Glutamatergic neuron (in vitro differentiated cells): ENCODE measurements around the gene SMAD3. TPM values are rescaled to one million over a fixed set of nuclear protein-coding genes. Genes with fewer than 3 reads are reported as not detected.
"Not testable (repeated sequence)": the region's sequence is repeated elsewhere in the genome, so short reads cannot be mapped to it uniquely, and the experiment has no call there.

Experiments used
- DNase-seq: peaks from one replicate; pipeline ENCODE4 v3.0.0; 2022
- H3K27ac Mint-ChIP-seq: one replicate; pipeline ENCODE4 v1.8.0; 2020; ENCODE audit warnings: mild to moderate bottlenecking, mixed read lengths, inconsistent platforms; ENCODE audit not compliant: unreplicated experiment
- H3K27me3 Mint-ChIP-seq: one replicate; pipeline ENCODE4 v1.8.0; 2020; ENCODE audit warnings: mild to moderate bottlenecking, moderate library complexity, mixed read lengths, inconsistent platforms; ENCODE audit not compliant: unreplicated experiment
- H3K36me3 Mint-ChIP-seq: one replicate; pipeline ENCODE4 v1.8.0; 2020; ENCODE audit warnings: mild to moderate bottlenecking, mixed read lengths, inconsistent platforms; ENCODE audit not compliant: unreplicated experiment
- H3K4me1 Mint-ChIP-seq: one replicate; pipeline ENCODE4 v1.8.0; 2020; ENCODE audit warnings: mild to moderate bottlenecking, low read depth, mixed read lengths, inconsistent platforms; ENCODE audit not compliant: unreplicated experiment
- H3K4me3 Mint-ChIP-seq: one replicate; pipeline ENCODE4 v1.8.0; 2020; ENCODE audit warnings: mild to moderate bottlenecking, mixed read lengths, inconsistent platforms; ENCODE audit not compliant: unreplicated experiment
- H3K9me3 Mint-ChIP-seq: one replicate; pipeline ENCODE4 v1.8.0; 2020; ENCODE audit warnings: mild to moderate bottlenecking, moderate library complexity, mixed read lengths, inconsistent platforms; ENCODE audit not compliant: unreplicated experiment
- total RNA-seq: library from RNA; stranded (reverse); fragmentation: NEBNext Ultra II Directional; extraction: Animal tissue kit (Norgen Biotek cat#: 25700); gene quantifications from one replicate; pipeline ENCODE4 v1.2.1, GENCODE V29; 2021; ENCODE audit not compliant: unreplicated experiment
- TF ChIP-seq, protein P1 (sequence below): fragments of 200-600 bp; sonication (generic); IDR thresholded peaks from one replicate; pipeline ENCODE4 v1.5.0; 2021; ENCODE audit not compliant: partially characterized antibody, unreplicated experiment

Gene SMAD3
- total RNA-seq, 1 donor from 2014 or later: 5.0 TPM

DNA sequence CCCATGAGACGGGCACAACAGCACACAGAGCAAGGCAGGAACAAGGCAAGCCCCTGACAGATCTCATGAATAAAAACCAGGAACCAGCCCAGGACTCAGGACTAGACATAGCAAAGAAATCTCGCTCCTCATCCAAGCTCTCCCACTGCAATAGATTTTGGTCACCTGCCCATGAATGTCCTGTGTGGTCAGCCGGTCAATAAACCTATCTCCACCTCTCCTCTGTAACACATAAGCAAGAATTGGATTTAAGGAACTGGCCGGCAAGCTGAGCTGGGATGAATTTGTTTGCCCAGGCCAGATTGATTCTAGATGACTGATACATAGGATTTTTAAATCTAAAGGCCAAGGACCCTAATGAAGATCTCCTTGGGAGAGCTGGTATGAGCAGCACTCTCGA lies 46.3 kb upstream of the SMAD3 start:
- Mint-ChIP-seq H3K9me3 (no peaks in the 10 kb centered on the region), H3K27me3 (no peaks in the 10 kb centered on the region), H3K27ac (no peak overlapping the region)

DNA sequence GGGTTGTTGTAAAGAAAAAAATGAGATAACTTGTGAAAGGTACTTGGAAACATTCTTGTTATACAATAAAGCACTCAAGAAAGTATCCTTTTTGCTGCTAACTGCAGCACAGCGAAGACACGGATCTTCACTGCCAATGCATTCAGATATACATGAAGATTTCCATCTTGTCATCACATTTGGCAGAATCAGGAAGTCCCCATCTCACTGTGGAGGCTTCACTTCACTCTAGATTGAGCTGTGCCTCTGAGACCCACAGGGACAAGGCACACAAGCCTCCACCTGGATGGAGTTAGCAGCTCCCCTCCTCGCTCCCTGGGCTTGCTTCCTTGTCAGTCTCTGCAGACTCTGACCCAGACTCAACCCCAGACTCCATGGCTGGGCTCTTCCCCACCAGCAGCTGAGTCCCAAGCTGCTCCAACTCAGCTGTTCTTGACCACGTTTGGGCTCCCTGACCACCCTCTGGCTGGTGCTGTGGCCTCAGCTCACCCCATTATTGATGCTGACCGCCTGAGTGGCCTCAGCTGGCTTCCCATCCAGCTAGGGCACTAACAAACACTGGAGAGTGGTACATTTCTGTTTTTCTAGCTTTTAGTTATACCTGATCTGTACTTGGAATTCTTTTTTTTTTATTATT lies 45.4 kb upstream of the SMAD3 start:
- H3K4me1 Mint-ChIP-seq: peaks cover 5% of the 10 kb centered on the region
- TF ChIP-seq, protein P1, sequence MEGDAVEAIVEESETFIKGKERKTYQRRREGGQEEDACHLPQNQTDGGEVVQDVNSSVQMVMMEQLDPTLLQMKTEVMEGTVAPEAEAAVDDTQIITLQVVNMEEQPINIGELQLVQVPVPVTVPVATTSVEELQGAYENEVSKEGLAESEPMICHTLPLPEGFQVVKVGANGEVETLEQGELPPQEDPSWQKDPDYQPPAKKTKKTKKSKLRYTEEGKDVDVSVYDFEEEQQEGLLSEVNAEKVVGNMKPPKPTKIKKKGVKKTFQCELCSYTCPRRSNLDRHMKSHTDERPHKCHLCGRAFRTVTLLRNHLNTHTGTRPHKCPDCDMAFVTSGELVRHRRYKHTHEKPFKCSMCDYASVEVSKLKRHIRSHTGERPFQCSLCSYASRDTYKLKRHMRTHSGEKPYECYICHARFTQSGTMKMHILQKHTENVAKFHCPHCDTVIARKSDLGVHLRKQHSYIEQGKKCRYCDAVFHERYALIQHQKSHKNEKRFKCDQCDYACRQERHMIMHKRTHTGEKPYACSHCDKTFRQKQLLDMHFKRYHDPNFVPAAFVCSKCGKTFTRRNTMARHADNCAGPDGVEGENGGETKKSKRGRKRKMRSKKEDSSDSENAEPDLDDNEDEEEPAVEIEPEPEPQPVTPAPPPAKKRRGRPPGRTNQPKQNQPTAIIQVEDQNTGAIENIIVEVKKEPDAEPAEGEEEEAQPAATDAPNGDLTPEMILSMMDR: no peak
- H3K27ac Mint-ChIP-seq: no peak overlapping the region
- no peaks in the 10 kb centered on the region for H3K27me3 Mint-ChIP-seq
- no peaks in the 10 kb centered on the region for H3K9me3 Mint-ChIP-seq
- no peaks in the 10 kb centered on the region for H3K36me3 Mint-ChIP-seq
- no peak overlapping the region for H3K4me3 Mint-ChIP-seq
- DNase-seq: no peak

More for the DNA sequence above, 46.3 kb upstream of the SMAD3 start:
- H3K36me3 Mint-ChIP-seq: no peaks in the 10 kb centered on the region
- H3K4me1 Mint-ChIP-seq: peaks cover 5% of the 10 kb centered on the region
- no peak overlapping the region for H3K4me3 Mint-ChIP-seq
- no peak for DNase-seq
- TF ChIP-seq, protein P1: no peak

DNA sequence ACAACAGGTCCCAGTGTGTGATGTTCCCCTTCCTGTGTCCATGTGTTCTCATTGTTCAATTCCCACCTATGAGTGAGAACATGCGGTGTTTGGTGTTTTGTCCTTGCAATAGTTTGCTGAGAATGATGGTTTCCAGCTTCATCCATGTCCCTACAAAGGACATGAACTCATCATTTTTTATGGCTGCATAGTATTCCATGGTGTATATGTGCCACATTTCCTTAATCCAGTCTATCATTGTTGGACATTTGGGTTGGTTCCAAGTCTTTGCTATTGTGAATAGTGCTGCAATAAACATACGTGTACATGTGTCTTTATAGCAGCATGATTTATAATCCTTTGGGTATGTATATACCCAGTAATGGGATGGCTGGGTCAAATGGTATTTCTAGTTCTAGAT lies 44.7 kb upstream of the SMAD3 start:
- not testable (repeated sequence) for H3K4me3 Mint-ChIP-seq, H3K9me3 Mint-ChIP-seq, H3K36me3 Mint-ChIP-seq, H3K4me1 Mint-ChIP-seq, H3K27me3 Mint-ChIP-seq, DNase-seq, H3K27ac Mint-ChIP-seq

DNA sequence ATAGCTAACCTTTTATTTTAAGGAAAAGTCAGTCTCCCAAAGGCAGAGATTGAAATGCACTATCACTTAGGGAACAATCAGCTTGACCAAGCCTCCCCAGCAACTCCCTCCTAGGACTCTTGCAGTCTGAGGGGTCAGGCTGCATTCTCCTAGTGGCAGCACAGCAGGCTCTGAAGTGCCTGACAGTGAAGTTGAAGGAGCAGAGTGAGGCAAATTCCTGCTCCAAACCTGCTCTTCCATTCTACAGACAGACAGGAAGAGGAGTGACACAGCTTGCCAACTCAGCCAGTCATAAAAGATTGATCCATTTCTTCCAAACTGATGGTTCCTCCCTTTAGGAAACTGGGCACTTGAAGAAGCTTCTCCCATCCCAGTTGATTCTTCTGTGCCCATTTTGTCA lies 43.9 kb upstream of the SMAD3 start:
- no peak for DNase-seq
- TF ChIP-seq, protein P1: no peak
- Mint-ChIP-seq H3K27ac (no peak overlapping the region), H3K9me3 (no peaks in the 10 kb centered on the region), H3K4me1 (peaks cover 5% of the 10 kb centered on the region), H3K27me3 (no peaks in the 10 kb centered on the region), H3K36me3 (no peaks in the 10 kb centered on the region), H3K4me3 (no peak overlapping the region)

DNA sequence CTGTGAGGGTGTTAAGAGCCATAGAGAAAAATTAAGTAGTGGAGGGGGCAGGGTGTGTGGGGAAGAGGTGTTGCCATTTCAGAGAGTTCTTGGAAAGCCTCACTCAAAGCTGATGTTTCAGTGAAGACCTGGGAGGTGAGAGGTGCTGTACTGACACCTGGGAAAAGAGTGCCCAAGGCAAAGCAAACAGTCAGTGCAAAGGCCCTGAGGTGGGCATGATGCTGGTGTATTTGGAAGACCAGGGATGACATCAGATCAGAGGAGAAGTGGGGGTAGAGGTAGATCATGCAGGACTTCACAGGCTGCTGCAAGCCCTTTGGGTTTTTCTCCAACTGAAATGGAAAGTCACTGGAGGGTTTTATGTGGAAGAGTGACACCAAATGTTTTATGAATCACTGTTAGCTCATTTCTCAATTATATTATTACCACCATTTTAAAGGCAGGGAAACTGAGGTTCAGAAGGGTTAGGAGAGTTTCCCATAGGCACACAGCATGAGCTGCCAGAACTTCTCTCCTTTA lies 42.8 kb upstream of the SMAD3 start:
- Mint-ChIP-seq H3K9me3 (no peaks in the 10 kb centered on the region), H3K36me3 (no peaks in the 10 kb centered on the region), H3K27ac (no peak overlapping the region), H3K27me3 (no peaks in the 10 kb centered on the region), H3K4me3 (no peak overlapping the region), H3K4me1 (peaks cover 5% of the 10 kb centered on the region)
- TF ChIP-seq, protein P1: no peak
- DNase-seq: no peak
